HG03457 (cell line): ENCODE measurements around the gene FAM50B.

Source experiments
- ATAC-seq: cut with Tn5 transposase; IDR thresholded peaks from one replicate; pipeline ENCODE4 v1.9.1; 2021; ENCODE audit warnings: moderate number of reproducible peaks; ENCODE audit not compliant: unreplicated experiment

The FAM50B gene

GRCh38 chr6:3819161-3820110 is 29.7 kb upstream of the FAM50B start:
- ATAC-seq, result no peak

DNA sequence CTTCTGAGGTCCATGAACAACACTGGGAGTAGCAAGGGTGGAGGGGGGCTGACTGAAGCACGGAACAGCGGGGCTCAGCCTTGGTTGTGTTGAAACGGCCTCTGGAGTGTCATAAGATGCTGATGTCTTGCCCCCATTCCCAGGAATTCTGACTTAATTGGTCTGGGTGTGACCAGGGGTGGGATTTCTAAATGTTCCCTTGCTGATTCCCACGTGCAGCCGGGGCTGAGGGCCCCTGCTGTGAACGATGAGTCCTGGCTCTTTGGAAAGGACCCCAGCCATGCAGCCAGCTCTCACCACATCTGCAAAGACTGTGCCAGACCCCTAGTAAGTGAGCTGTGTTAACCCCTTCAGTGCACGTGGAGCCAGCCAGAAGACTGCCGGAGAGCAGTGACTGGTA is 28.6 kb upstream of the FAM50B start:
- ATAC-seq, result no peak

DNA sequence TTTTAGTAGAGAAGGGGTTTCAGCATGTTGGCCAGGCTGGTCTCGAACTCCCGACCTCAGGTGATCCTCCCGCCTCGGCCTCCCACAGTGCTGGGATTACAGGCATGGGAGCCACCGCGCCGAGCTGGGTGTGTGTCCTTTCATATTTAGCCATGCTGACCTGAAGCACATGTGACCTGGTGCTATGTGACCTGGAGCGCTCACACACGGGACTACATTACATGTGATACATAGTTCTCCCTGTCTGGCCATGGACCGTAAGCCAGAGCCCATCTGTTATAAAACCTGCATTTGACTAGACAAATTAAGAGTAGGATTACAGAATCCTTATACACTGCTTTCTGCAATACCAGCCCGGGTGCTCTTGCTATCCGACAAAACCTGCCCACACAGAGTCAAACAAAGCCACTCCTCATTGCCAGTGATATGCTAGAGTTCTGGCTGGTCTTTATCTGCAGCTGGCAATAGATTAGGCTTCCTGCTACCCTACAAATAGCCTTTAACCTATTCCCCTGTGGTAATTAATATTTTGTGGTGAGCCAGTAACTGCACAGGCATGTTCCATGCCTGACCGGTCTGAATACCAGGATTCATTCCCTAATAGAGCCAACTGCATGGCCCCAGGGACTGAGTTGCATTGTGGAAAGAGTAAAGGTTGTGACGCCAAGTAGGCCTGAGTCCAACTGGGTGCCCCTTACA is 26.3 kb upstream of the FAM50B start:
- ATAC-seq, result no peak

DNA sequence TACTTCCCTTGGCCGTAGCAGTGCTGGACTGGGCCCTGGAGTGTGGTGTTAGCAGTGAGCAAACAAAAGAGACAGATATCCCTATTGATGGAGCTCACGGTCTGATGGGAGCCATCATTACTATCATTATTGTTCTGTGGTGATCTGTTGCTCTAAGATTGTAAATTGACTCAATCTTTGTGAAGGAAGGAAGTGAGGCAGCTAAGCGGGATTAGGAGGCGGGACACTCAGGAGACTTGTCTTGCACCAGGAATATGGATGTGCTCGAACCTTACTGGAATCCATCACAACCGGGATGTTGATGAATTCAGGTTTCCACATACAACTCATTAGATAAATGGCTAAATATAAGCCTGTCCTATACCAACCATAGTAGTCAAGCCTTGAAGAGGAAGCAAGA is 25.5 kb upstream of the FAM50B start:
- no peak for ATAC-seq

GRCh38 chr6:3825331-3825831 is 23.8 kb upstream of the FAM50B start:
- ATAC-seq, result no peak

DNA sequence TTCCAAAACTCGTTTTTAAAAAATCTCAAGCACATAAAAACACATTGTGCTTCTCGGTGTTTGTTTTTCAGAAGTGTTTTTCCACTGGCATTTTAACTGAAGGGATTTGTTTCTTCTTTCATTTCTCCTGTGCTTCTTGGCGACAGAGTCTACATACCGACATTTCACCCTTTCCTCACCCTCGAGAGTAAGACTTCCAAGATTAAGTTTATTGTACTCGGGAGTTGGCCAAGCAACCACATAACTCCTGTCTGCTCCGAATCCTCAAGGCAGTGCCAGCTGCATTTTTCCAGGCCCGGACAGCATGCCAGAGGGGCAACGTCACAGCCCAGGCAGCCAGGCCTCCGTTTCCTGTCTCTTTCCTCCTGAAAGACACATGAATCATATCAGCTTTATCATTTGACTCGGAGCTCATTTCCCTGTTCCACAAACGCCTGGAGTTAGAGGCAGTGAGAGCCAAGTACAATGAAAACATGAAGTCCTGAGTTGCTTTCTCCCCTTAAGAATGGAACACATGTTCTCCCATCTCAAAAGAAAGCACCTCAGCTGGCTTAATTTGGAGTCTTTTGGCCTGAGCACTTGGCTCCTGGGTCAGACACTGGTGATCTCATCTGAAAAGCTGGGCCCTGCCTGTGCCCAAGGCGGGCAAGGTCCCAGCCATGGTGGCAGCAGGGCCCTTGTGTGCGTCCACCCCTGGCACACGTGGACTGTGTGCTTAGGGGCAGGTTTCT is 23.2 kb upstream of the FAM50B start:
- ATAC-seq, result no peak

DNA sequence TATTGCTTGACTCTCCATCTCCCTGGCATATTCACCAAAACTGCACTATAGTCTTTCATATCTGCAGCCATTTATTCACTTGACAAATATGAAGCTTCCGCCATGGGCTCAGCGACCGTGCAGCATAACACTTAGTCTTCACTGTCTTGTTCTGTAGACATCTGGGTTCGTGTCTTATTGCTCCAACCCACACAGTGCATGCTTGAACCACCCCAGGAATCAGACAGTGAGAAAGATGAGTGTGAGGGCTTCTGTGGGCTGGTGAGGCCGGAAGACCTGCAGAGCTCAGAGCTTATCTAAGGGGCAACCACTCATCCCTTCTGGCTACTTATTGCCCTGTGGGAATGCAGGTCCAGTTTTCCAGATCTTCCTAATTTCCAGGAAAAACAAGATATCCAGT is 19.9 kb upstream of the FAM50B start:
- ATAC-seq, result no peak

GRCh38 chr6:3830806-3831205 is 18.4 kb upstream of the FAM50B start:
- ATAC-seq, result no peak

GRCh38 chr6:3831761-3832530 is 17.2 kb upstream of the FAM50B start:
- no peak for ATAC-seq

- ATAC-seq, result no peak
Measured at GRCh38 chr6:3835055-3835731, 14.0 kb upstream of the FAM50B start.

GRCh38 chr6:3835785-3836184 is 13.4 kb upstream of the FAM50B start:
- ATAC-seq, result no peak

- no peak for ATAC-seq
Measured at GRCh38 chr6:3836566-3836965, 12.6 kb upstream of the FAM50B start.

DNA sequence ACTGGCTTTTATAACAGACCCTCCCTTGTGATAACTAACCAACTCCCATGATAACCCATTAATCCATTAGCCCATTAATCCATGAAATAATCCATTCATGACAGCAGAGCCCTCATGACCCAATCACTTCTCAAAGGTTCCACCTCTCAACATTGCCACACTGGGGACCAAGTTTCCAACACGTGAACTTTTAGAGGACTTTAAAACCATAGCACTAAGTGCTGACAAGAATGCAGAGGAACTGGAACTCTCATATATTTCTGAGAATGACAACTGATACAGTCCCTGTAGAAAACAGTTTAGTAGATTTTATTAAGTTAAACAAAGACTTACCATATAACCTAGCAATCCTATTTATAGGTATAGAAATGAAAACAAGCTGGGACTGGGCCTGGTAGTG is 11.4 kb upstream of the FAM50B start:
- ATAC-seq, result no peak

- no peak for ATAC-seq
Measured at GRCh38 chr6:3838992-3839867, 9.9 kb upstream of the FAM50B start.

GRCh38 chr6:3841066-3841454 is 8.1 kb upstream of the FAM50B start:
- ATAC-seq, result no peak

- ATAC-seq, result no peak
Measured at GRCh38 chr6:3841711-3842565, 7.2 kb upstream of the FAM50B start.

DNA sequence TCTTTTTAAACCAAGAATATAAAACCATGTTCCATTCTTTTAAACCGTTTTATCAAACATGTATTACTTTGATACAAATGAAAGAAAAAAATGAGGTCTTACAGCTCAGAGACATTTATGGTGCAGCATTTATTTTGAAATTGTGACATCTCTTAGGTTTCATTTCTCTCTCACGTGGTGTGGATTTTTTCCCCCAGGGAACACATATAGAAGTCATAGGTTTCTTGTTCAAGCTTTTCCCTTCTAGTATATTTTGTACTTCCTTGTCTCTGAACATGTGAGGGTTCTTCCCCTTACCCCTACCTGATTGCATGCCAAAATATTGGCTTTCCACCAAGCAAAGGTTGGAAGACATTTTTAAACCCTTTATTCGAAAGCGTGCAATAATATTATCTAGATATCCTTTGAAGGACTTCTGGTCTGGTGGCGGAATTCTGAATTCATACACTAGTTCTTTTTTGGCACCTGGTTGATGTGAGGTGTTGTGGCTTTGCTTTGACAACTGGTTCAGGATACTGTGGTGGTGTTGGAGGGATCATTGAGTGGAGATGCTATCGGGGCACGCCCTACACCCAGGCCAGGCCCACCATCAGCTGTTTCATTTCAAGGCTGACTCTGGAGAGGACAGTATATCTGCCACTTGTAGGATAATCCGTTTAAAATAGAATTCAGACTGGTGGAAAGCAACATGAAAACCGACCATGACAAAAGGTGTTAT is 5.6 kb upstream of the FAM50B start:
- ATAC-seq, result no peak

DNA sequence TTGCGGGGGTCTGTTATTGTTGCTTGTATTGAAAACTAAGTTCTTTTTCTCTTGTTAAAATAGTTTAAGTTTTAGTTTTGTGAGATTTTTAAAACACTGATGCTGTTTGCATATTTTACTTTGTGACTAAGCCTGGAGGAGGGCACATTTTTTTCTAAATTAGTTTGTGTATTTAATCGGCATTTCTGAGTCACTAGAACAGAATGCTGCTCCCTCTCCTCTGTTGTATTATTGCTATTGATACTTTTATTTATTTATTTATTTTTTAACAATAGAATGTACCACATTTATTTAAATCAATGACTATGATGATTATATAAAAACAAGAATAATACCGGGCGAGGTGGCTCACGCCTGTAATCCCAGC is 5.1 kb upstream of the FAM50B start:
- ATAC-seq, result no peak
